Measurements from ENCODE around the gene CORT. TPM values are rescaled to one million over a fixed set of nuclear protein-coding genes. Genes with fewer than 3 reads are reported as not detected.

CORT gene
- total RNA-seq, 1 donor = not detected

DNA sequence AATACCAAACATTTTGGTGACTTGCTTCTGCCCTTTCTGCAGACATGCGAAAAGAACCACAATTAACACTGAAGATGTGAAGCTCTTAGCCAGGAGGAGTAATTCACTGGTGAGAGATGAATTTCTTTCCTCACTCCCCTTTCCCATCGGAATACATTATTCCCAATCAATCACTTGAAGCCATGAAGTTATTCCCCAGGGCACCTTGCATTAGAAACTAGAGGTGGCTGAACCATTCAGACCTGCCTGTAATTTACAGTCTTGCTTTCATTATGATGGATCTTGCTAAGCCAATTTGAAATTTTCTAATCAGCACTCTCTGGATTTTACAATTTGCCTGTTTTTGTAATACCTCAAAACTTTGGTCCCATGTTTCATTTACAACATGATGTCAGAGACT is 9.5 kb upstream of the CORT start:
- no peak for DNase-seq (ENCODE audit: low read depth)
- H3K4me3 ChIP-seq (ENCODE audit: low read depth, low read length) = no peak overlapping the region
- TF ChIP-seq, protein P1, sequence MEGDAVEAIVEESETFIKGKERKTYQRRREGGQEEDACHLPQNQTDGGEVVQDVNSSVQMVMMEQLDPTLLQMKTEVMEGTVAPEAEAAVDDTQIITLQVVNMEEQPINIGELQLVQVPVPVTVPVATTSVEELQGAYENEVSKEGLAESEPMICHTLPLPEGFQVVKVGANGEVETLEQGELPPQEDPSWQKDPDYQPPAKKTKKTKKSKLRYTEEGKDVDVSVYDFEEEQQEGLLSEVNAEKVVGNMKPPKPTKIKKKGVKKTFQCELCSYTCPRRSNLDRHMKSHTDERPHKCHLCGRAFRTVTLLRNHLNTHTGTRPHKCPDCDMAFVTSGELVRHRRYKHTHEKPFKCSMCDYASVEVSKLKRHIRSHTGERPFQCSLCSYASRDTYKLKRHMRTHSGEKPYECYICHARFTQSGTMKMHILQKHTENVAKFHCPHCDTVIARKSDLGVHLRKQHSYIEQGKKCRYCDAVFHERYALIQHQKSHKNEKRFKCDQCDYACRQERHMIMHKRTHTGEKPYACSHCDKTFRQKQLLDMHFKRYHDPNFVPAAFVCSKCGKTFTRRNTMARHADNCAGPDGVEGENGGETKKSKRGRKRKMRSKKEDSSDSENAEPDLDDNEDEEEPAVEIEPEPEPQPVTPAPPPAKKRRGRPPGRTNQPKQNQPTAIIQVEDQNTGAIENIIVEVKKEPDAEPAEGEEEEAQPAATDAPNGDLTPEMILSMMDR (IDR thresholded peaks at IDR 0.05; ENCODE audit: insufficient read depth, low read depth, low read length) = no peak

DNA sequence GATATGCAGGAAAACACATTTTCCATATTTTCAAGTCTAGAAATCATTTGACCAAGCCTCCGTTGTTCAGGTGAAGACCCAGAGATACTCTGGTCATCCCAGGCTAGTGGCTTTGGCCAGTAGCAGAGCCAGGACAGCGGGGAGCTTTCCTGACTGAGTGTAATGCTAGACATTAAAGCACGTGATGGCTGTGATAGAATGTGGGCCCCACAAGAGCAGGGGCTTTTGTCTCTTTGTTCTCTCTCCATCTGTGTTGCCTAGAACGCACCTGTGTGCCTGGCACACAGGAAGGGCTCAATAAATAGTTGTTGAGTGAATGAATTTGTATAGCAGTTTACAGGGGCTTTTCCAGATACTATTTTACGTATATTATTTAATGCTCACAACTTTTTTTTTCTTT is 9.0 kb upstream of the CORT start:
- TF ChIP-seq, protein P1 (IDR thresholded peaks at IDR 0.05; ENCODE audit: insufficient read depth, low read depth, low read length) = no peak
- DNase-seq (ENCODE audit: low read depth) = no peak
- H3K4me3 ChIP-seq (ENCODE audit: low read depth, low read length) = no peak overlapping the region

DNA sequence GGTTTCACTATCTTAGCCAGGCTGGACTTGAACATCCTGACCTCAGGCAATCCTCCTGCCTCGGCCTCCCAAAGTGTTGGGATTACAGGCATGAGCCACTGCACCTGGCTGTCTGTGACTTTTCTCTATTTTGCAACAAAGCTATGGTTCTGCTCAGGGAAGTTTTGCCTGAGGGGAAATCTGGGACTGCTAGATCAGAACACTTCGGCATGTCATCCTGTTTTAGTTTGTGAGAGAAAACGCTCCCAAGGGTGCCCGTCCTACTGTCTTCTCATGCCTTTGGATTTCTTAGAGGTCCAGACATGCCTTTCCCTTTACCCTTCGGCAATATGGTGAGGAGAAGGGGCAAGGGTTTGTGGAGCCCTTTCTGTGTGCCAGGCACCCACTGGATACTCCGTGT is 5.6 kb upstream of the CORT start:
- TF ChIP-seq, protein P1 (IDR thresholded peaks at IDR 0.05; ENCODE audit: insufficient read depth, low read depth, low read length) = no peak
- H3K4me3 ChIP-seq (ENCODE audit: low read depth, low read length) = no peak overlapping the region
- DNase-seq (ENCODE audit: low read depth) = no peak

DNA sequence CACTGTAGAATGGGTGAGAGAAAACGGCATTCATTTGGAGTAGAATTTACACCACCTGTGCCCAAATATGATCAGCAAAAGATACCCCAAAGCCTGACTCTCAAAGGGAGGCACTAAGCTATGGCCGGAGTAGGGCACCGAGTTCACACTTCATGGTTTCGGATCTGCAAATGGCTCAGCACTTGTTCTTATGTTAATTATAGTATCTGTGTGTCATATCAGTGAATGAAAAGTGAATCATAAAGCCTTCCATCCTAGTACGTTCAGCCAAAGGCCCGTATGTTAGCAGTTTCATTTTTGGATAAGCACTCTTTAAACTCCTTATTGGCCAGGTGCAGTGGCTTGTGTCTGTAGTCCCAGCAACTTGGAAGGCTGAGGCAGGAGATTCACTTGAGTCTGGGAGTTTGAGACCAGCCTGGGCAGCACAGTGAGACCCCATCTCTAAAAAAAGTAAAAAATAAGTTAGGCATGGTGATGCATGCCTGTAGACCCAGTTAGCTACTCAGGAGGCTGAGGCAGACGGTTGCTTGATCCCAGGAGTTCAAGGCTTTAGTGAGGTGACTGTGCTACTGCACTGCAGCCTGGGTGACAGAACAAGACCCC is 4.9 kb upstream of the CORT start:
- H3K4me3 ChIP-seq (ENCODE audit: low read depth, low read length) = no peak overlapping the region
- no peak for DNase-seq (ENCODE audit: low read depth)
- TF ChIP-seq, protein P1 (IDR thresholded peaks at IDR 0.05; ENCODE audit: insufficient read depth, low read depth, low read length) = no peak

DNA sequence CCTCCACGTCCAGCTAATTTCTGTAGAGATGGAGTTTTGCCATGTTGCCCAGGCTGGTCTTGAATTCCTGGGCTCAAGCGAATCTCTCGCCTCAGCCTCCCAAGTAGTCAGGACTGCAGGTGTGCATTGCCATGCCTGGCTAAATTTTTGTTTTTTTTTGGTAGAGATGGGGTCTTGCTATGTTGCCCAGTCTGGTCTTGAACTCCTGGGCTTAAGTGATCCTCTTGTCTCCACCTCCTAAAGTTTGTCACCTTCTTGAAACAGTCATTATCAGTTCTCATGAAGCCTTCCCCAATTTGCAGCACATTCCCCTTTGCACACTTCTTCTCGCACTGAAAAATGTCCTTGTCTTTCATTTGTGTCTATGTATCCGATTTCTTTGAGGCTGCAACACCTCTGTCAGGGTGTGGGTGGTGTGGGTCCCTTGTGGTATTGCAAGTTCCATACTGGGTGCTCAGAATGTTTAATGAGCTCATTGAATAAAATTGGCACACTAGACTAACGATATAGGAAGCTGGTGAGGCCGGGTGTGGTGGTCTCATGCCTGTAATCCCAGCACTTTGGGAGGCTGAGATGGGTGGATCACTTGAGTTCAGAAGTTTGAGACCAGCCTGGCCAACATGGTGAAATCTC is 2.9 kb upstream of the CORT start:
- TF ChIP-seq, protein P1 (IDR thresholded peaks at IDR 0.05; ENCODE audit: insufficient read depth, low read depth, low read length) = no peak
- H3K4me3 ChIP-seq (ENCODE audit: low read depth, low read length) = no peak overlapping the region
- no peak for DNase-seq (ENCODE audit: low read depth)

DNA sequence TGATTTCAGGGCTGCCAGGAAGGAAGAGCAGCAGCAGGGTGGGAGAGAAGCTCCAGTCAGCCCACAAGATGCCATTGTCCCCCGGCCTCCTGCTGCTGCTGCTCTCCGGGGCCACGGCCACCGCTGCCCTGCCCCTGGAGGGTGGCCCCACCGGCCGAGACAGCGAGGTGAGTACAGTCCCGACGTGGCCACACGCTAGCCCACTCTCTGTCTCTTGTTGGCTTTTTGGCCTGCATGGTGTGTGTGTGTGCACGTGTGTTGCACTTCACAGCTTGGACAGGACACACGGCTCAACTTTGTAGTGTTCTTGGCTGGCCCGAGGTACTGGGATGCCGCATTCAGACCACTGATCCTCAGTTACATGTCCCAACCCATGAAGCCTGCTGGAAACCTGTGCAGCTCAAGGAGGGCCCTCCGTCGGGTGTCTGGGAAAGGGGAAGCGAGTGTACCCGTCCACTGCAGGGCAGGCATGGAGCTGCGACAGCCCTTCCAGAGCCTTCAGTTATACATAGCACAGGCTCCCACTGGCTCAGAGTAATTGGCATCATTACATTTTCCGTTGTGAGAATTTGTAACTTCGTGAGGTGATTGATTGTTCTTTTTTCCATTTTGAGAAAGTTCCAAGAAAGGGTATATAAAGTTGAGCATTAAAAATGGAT is 454 bp downstream of the CORT start:
- DNase-seq (ENCODE audit: low read depth) = no peak
- TF ChIP-seq, protein P1 (IDR thresholded peaks at IDR 0.05; ENCODE audit: insufficient read depth, low read depth, low read length) = no peak
- no peak overlapping the region for H3K4me3 ChIP-seq (ENCODE audit: low read depth, low read length)
